NCI-H2196 treated with DMSO at 0.1 percent for 48 hours (cell line): Measurements from ENCODE around the gene OR9Q2.
"Not testable (repeated sequence)": the region's sequence is repeated elsewhere in the genome, so short reads cannot be mapped to it uniquely, and the experiment has no call there.

Experiments
- DNase-seq: peaks from one replicate; lab custom pipeline; 2025; ENCODE audit not compliant: unreplicated experiment; lab: John Stamatoyannopoulos, UW

Gene OR9Q2

GRCh38 chr11:58188770-58189169 lies at the start of gene OR9Q2:
TSS of gene OR9Q2 (plus strand) at chr11:58189070. CDS start at chr11:58190491, 1,421 bp downstream.
- no peak for DNase-seq

GRCh38 chr11:58142761-58143160 lies 46.1 kb upstream of the OR9Q2 start:
- no peak for DNase-seq

GRCh38 chr11:58152781-58153180 lies 36.1 kb upstream of the OR9Q2 start:
- no peak for DNase-seq

GRCh38 chr11:58164389-58164788 lies 24.5 kb upstream of the OR9Q2 start:
- no peak for DNase-seq

GRCh38 chr11:58164990-58165389 lies 23.9 kb upstream of the OR9Q2 start:
- DNase-seq: no peak

- no peak for DNase-seq
Measured at GRCh38 chr11:58165504-58166106, 23.3 kb upstream of the OR9Q2 start.

- DNase-seq: no peak
Measured at GRCh38 chr11:58177409-58178054, 11.3 kb upstream of the OR9Q2 start.

- DNase-seq: no peak
Measured at GRCh38 chr11:58178444-58178843, 10.4 kb upstream of the OR9Q2 start.

- no peak for DNase-seq
Measured at GRCh38 chr11:58179648-58180047, 9.2 kb upstream of the OR9Q2 start.

GRCh38 chr11:58186938-58187337 lies 1.9 kb upstream of the OR9Q2 start:
- no peak for DNase-seq

GRCh38 chr11:58192229-58192628 lies 3.4 kb downstream of the OR9Q2 start:
- no peak for DNase-seq

GRCh38 chr11:58193391-58193790 lies 4.5 kb downstream of the OR9Q2 start:
- no peak for DNase-seq

- DNase-seq: no peak
Measured at GRCh38 chr11:58195939-58196338, 7.1 kb downstream of the OR9Q2 start.

- DNase-seq: no peak
Measured at GRCh38 chr11:58199271-58199670, 10.4 kb downstream of the OR9Q2 start.

GRCh38 chr11:58204042-58204441 lies 15.2 kb downstream of the OR9Q2 start, which contains the start of gene OR1S2:
TSS of gene OR1S2 (minus strand) at chr11:58204142. CDS start at chr11:58204142, 0 bp downstream.
- no peak for DNase-seq

- DNase-seq: not testable (repeated sequence)
Measured at GRCh38 chr11:58212420-58212819, 23.6 kb downstream of the OR9Q2 start, which contains the start of gene OR1S1. TSS of gene OR1S1 (plus strand) at chr11:58212720.

GRCh38 chr11:58216476-58216875 lies 27.6 kb downstream of the OR9Q2 start:
- DNase-seq: no peak

GRCh38 chr11:58222721-58223120 lies 33.9 kb downstream of the OR9Q2 start:
- no peak for DNase-seq

GRCh38 chr11:58227956-58228615 lies 39.2 kb downstream of the OR9Q2 start:
- DNase-seq: no peak
